ENCODE results near the gene ARHGAP44. TPM values are rescaled to one million over a fixed set of nuclear protein-coding genes. Genes with fewer than 3 reads are reported as not detected.

The ARHGAP44 gene
- total and polyA plus RNA-seq, 2 of the 8 experiments (the other 6 are each of a cell fraction or from before 2014, with no cell fraction given), result 6.2 to 22.2 TPM

GRCh38 chr17:12973496-12974004, 184.3 kb downstream of the ARHGAP44 start (continued):
- no peak for TF ChIP-seq SP1 (IDR thresholded peaks at IDR 0.05; ENCODE audit: low read depth, low read length)
- no peak for TF ChIP-seq SP4 (IDR thresholded peaks at IDR 0.05; ENCODE audit: low read length)
- TF ChIP-seq EZH2 (IDR thresholded peaks at IDR 0.05; ENCODE audit: low read depth, low read length, severe bottlenecking), result no peak

Measured in H1 (cell line).